ENCODE measurements around the gene RNF112.

The RNF112 gene, protein sequence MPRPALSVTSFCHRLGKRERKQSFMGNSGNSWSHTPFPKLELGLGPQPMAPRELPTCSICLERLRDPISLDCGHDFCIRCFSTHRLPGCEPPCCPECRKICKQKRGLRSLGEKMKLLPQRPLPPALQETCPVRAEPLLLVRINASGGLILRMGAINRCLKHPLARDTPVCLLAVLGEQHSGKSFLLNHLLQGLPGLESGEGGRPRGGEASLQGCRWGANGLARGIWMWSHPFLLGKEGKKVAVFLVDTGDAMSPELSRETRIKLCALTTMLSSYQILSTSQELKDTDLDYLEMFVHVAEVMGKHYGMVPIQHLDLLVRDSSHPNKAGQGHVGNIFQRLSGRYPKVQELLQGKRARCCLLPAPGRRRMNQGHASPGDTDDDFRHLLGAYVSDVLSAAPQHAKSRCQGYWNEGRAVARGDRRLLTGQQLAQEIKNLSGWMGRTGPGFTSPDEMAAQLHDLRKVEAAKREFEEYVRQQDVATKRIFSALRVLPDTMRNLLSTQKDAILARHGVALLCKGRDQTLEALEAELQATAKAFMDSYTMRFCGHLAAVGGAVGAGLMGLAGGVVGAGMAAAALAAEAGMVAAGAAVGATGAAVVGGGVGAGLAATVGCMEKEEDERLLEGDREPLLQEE

DNA sequence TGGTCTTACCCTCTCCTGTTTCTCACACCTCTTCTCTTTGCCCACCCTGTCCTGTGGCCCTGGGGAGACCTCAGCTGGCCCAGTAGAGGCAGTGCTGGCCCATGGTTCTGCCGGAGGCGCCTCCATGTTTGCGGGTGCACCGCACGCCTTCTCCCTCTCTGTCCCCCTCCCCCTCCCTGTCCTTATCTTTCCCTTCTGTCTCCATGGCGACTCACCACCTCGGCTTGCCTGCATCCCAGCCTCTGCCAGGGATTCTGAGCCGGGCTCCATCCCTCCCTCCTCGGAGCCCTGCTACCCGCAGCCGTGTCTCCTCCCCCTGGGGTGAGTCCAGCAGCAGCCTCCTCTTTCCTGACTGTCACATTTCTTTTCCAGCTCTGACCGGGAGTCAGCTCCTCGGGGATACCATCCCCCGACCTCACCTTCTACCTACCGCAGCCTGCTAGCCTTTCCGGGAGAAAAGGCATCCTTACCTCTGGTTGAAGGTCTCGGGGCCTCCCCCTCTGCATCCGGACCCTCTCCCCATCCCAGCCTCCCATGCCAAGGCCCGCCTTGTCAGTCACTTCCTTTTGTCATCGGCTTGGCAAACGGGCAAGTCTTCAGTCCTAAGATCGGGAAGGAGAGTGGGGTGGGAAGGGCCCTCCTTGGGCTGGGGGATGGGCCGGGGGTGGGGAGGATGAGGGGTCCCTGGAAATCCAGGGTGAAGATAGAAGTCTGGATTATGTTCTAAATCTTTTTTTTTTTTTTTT, at the start of gene RNF112:
TSS of gene RNF112 (plus strand) at position 358 of the 746 bp plus-strand sequence. CDS start at position 535, 177 bp downstream.
- intact Hi-C loops (cut with DNase I), result no loop called here
- peak; percentile 46 to 90 (median 73) for DNase-seq

DNA sequence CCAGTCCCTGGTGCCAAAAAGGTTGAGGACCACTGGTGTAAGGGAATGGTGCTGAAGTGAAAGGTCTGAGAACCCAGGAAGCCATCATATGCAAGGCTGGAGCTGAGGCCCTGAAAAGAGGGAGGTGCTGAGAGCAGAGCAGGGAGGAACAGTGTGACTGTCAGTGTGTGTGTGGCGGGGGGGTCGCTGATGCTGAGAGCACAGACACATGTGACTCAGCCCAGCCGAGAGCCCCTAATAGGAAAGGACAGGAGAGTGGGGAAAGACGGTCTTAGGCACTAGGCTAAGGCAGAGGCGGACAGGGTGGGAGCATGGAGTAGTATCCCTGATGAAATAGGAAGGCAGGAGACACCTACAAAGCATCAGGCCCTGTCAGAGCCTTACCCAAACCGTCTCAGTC, 49.7 kb upstream of the RNF112 start:
- intact Hi-C loops (cut with DNase I), result no loop called here
- DNase-seq, result peak in 15 of 42 donors; percentile 11 to 74 (median 56)

DNA sequence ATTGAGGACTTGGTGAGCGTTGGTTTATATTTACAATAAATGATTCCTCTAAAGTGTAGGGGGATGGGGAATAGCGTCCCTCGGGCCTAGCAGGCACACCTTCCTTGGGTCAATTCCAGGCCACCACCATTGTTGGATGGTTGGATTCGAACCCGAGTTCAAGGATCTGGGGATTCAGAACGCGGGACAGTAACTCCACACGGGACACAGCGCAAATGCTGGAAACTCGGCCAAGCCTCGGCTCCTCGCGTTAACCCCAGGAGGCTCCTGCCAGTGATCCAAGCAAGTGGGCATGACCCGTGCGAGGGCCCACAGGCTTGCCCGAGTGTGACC, 49.1 kb upstream of the RNF112 start:
- DNase-seq, result no peak
- intact Hi-C loops (cut with DNase I), result no loop called here

DNA sequence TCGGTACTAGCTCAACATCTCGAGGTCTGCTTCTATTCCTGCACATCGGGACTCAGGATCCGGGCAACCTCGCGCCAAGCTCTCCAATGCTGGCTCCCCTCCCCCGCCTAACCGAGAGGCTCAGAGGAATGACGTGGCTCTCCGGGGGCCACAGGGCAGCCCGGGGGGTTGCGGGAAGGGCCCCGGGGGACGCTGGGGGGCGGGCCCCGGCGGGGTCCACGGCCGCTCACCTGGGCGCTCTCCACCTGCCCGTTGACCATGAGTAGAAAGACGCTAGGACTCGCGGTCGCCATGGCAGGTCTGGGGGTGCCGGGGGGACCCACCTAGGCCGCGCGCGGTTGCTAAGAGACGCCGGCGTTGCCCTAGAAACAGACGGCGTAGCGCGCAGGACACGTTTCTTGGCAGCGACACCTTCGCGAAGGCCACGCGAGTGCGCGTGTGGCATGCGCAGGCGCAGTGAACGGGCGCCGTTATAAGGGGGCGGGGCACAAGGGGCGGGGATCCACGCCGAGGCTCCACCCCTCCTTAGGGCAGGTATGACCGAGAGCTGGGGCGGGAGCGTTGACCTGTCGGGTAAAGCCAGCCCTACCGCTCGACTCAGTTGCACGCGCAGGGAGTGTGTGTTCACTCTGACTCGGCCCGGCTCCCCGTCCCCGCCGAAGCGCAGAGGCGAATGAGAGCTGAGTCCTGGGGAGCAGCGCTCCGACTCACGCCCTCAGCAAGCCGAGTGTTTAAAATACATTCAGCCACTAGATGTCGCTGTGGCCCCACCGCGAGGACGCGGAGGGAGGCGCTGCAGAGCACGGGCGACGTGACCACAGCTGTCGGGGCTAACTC, 48.5 kb upstream of the RNF112 start, which contains the start of gene B9D1:
TSS of gene B9D1 (minus strand) at position 447 of the 837 bp plus-strand sequence. CDS start at position 293, 154 bp downstream.
- DNase-seq, result peak; percentile 88 to 97 (median 94)
- intact Hi-C loops (cut with DNase I), result no loop called here

DNA sequence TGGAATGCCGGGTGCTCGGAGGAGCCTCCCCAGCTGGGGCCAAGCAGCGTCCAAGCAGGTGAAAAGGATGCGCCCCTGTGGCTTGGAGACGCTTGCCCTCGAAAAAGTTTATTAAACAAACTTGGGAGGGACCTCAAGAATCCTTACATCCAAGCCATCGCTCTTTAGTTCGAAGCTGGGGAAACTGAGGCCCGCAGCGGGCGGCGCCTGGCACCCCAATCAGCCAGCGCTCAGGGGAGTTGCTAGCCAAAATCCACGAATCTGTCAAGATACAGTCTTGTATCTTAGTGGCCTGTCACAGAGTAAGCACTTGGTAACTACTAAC, 48.0 kb upstream of the RNF112 start:
- intact Hi-C loops (cut with DNase I), result no loop called here
- DNase-seq, result peak in 1 of 42 donors; percentile 2

DNA sequence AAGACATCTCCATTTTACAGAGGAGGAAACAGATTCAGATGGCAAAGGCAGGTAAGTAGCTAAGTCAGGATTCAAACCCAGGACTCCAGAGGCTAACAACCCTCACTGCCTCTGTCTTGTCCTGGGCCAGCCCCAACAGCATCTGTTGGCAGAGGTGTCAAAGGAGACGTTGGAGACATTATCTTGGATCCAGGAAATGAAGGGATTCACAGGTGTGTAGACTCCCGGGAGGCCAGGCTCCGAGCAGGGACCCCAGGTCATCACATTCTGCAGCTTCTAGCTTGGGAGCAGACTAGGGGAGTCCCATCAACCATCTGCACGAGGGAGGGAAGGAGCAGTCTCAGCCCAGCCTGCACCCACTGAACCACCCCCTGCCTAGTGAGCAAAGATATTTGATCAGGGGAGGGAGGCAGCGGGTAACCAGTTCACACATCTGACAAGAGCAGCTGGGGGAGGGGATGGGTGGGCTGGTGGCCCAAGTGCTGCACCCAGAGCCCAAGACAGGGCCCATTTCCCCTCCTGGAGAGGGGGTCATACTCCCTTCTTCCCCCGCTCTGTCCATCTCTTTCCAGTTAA, 47.5 kb upstream of the RNF112 start:
- DNase-seq, result peak in 1 of 42 donors; percentile 0
- intact Hi-C loops (cut with DNase I), result no loop called here

DNA sequence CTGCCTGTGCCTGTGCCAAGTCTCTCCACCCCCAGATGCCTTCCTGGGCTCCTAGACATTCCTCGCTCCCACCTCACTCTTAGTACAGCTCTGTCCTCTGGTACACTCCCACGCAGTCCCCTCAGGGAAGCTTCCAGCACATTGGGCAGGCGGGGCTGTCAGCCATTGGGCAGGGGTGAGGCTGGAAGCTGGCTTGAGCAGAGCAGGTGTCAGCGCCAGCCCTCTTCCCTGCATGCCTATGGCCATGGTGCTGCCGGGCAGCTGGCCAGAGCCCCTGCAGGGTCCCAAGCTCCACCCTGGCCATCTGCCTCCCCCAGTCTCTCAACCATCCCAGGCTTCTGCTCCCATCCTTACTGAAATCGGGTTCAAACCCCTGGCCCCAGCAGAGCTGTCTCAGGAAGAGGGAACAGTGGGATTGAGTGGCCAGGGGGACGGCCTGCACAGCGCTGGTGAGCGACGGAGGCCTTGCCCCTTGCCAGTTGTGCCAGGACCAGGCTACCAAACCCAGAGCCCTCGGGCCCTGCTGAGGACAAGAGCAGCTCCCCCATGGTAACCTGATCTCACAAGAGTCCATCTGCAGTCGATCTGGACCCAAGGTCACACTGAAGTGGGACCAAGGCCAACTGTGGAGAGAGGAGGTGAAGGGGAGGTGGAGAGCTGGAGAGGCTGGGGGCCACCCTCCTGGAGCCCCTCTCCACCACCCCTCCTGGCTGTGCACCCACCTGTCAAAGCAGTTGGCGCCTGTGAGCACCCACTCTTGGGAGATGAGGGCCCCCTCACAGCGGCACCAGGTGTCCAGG, 46.1 kb upstream of the RNF112 start:
- peak in 4 of 42 donors; percentile 40 to 59 (median 50) for DNase-seq
- intact Hi-C loops (cut with DNase I), result loop anchor here (5.0 kb wide), 1 partner anchor 82 kb away; no protein-coding TSS in a partner anchor

DNA sequence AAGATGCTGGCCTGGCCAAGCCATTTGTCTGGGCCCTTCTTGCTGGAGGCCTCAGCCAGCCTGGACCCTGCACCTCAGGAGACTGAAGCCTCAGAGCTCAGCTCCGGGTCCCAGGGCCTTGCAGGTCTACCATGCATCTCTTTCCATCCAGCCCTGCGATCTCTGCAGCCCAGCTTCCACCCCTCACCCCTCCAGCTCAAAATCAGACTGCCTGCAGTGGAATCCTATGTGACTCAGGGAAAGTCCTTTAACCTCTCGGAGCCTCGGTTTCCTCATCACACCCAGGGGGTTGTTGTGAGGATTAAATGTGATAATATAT, 45.6 kb upstream of the RNF112 start:
- intact Hi-C loops (cut with DNase I), result loop anchor here (5.0 kb wide), 1 partner anchor 82 kb away; no protein-coding TSS in a partner anchor

DNA sequence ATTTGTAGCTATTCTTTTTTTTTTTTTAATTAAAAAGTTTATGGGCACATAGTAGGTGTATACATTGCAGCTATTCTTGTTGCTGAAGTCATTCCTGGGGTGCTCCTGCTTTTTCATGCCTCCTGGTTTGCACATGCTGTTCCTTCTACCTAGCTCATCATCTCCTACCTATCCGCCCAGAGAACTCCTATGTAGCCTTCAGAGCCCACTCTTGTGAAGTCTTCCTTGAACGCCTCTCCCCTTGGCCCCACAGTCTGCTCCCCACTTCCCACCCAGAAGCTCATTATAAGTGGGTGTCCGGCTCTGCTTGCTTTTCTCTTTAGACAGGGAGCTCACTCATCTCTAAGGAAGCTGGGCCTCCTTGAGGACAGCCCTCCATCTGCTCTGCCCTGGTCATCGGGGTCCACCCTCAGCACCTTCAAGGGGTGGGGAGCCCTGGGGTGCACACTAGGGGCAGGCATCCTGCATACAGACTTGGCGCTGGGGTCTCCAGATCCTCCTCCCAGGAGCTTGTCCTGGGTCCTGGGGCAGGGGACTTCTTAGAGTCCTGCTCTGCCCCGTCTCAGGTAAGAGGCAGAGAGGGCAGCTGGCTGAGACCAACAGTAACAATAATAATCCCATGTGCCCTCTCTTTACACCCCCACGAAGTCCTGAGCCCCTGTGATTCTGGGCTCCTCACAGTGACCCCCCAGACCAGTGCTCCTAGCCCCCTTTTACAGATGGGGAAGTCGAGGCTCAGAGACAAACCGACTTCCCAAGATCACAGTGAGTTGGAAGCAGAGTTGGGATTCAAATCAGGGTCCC, 45.0 kb upstream of the RNF112 start:
- DNase-seq, result no peak
- intact Hi-C loops (cut with DNase I), result loop anchor here (5.0 kb wide), 1 partner anchor 81 kb away; no protein-coding TSS in a partner anchor

More for the DNA sequence above, 45.6 kb upstream of the RNF112 start:
- no peak for DNase-seq

DNA sequence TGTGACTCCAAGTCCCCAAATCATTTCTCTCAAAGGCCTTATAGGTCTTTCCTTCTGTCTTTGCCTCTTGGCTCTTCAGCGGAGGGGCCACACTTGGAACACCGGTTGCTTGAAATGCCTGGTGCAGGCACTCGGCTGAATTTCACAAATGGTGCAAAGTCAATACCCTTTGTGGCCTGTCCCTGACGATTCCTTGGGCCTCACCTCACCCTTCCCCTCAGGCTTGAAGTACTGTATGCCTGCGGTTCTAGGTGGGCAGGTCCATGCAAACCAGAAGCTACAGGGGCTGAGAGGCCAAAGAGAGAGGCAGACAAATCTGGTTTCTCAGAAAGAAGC, 44.4 kb upstream of the RNF112 start:
- no peak for DNase-seq
- intact Hi-C loops (cut with DNase I), result loop anchor here (5.0 kb wide), 1 partner anchor 81 kb away; no protein-coding TSS in a partner anchor

DNA sequence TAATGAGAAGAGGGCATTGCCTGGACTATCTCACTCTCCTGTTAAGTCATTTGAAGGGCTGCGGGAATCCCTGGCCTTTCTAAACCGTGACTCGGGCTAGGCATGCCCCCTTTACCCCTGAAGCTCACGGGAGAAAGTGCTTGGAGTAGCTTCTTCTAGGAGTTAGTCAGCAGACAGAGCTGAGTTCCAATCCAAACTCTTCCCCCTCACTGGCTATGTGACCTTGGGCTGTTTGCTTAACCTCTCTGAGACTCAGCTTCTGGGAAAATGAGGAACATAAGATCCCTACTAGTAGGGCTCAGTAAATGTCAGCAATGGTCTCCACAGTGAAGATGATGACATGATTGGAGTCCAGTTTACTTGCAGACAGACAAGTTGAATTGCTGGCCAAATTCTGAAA, 42.8 kb upstream of the RNF112 start:
- intact Hi-C loops (cut with DNase I), result loop anchor here (5.0 kb wide), 1 partner anchor 79 kb away; no protein-coding TSS in a partner anchor
- no peak for DNase-seq

DNA sequence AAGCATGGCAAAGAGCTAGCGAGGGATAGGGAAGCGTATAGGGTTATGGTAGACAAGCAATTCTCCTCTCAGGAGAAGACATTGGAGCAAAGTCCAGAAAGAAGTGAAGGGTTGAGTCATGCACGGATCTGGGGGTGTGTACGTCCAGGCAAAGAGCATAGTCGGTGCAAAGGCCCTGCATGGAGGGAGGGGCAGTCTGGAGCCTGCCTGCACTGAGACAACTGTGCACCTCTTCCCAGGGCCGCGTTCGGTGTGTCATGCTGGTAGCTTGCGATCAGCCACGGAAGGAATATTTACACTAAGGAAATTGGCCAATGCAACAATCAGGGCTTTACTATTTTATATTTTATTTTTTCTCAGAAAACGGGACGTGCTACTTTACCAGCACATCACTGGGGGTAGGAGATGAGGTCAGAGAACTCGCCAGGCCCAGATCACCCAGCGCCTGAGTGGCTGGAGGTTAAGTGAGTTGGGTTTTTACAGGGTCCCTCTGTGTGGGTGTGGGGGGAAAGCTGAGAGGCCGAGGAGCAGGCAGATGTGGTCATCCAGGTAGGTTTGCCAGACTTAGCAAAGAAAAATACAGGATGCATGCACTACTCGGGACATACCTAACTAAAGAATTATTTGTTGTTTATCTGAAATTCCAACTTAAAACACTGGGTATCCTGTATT, 41.8 kb upstream of the RNF112 start:
- DNase-seq, result no peak
- intact Hi-C loops (cut with DNase I), result loop anchor here (5.0 kb wide), 1 partner anchor 78 kb away; no protein-coding TSS in a partner anchor

DNA sequence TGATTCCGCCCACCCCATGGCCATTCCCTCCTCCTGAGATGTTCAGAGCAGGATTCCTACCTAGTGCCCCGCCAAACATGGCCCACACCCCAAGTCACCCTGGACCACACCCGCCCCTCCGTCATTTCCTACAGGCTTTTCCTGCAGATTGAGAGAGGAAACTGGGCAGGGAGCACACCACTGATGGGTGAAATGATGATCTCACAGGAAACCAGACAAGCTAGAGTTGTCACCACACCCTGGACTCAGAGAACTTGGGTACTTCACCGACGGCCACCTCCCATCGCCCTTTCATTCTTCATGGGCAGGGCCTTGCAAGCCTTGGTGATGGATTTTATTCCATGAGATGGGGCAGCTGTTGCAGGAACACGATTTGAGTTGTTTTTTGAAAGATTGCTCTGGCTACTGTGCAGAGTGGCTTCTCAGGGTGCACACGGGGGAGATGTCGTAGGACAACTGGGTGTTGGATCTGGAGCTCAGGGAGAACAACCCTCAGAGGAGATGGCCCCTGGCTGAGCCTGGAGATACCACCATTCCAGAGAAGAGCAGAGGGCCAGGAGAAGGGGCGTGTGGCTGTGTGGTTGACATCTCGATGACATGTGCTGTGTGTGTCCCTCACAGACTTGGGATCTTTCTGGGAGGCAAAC, 41.1 kb upstream of the RNF112 start:
- peak in 3 of 42 donors; percentile 3 to 26 (median 7) for DNase-seq
- intact Hi-C loops (cut with DNase I), result loop anchor here (5.0 kb wide), 1 partner anchor 77 kb away; no protein-coding TSS in a partner anchor

DNA sequence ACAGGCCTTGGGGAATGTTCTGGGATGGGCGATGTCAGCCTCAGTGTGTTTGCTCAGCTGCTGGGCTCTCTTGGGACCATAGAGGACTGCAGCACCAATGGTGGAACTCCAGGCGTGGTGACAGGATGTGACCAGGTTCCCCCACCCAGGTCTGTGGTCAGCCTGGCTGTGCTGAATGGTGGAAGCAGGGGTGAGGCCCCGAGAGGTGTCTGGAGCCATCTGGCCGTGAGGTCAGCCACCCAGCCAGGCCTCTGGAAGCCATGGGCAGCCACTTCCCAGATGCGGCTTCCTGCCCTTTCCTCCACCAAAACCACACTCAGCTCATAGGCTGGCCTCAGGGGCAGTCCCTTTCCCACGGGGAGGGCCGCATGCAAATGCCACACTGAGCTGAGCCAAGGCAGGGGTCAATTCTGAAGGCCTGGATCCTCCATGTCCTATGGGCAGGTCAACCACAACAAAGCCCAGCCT, 40.5 kb upstream of the RNF112 start:
- peak in 5 of 42 donors; percentile 2 to 43 (median 27) for DNase-seq
- intact Hi-C loops (cut with DNase I), result no loop called here

DNA sequence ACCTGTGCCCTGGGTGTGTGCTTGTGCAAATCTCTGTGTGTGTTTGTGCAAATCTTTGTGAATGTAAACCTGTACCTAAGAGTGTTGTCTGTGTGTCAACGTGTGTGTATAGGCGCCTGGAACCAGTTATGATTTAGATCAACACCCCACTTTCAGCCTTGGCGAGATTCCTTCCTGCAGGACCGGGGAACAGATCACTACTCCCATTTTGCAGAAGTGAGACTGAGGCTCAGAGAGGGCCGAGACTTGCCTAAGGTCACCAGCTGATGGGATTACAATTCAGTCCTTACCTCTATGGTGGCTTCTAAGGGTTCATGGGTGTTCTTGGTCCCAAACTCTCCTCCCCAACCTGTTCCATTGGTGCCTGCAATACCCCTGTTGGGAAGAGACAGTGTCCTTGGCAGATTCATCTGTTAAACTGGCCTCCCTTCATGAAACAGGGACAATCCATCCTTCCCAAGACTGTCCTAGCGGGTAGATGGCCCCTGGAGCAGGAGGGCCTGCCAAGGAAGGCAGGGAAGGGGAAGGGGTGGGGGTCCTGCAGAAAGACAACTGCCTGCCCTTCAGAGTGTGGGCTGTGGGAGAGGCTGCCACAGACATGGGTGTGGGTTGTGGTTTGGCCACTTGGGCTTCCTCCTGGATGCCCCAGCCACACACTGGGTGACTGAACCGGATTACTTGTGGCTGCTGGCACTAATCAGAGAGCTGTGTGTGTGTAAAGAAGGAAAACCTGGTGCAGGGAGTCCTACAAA, 39.6 kb upstream of the RNF112 start:
- peak in 4 of 42 donors; percentile 1 to 21 (median 8) for DNase-seq
- intact Hi-C loops (cut with DNase I), result no loop called here

Measured in head of caudate nucleus (tissue), 42 donors.